WTC11 (cell line): ENCODE data around the gene RBCK1.

Experiments used
- CTCF ChIP-seq: fragments of 200-600 bp; IDR thresholded peaks from 2 replicates; pipeline ENCODE4 v1.8.0; 2022; ENCODE audit warnings: antibody characterized with exemption
- HMGXB4 ChIP-seq: sonication (generic); formaldehyde crosslinking; IDR thresholded peaks from 2 replicates; pipeline ENCODE4 v1.8.1; 2023; ENCODE audit warnings: mild to moderate bottlenecking, moderate library complexity, missing genetic modification reagents
- KAT7 ChIP-seq: sonication (generic); formaldehyde crosslinking; IDR thresholded peaks from 2 replicates; pipeline ENCODE4 v1.8.1; 2023; ENCODE audit warnings: missing genetic modification reagents, mild to moderate bottlenecking, borderline replicate concordance
- ZNF121 ChIP-seq: sonication (generic); formaldehyde crosslinking; IDR thresholded peaks from 2 replicates; pipeline ENCODE4 v1.8.0; 2023; ENCODE audit warnings: missing genetic modification reagents

- no peak for TF ChIP-seq KAT7 (CRISPR knock-in tag)
- TF ChIP-seq CTCF: no peak
- no peak for TF ChIP-seq ZNF121 (CRISPR knock-in tag)
- TF ChIP-seq HMGXB4: no peak
These were observed 46.9 kb downstream of the RBCK1 start for GRCh38 chr20:454951-455350.
